HG03135 (cell line): ENCODE data around the gene CITED2.
"Not testable (repeated sequence)": the region's sequence is repeated elsewhere in the genome, so short reads cannot be mapped to it uniquely, and the experiment has no call there.

ENCODE experiments used
- ATAC-seq: cut with Tn5 transposase; IDR thresholded peaks from one replicate; pipeline ENCODE4 v1.9.1; 2021; ENCODE audit warnings: mild to moderate bottlenecking, moderate library complexity; ENCODE audit not compliant: unreplicated experiment

Gene CITED2, protein sequence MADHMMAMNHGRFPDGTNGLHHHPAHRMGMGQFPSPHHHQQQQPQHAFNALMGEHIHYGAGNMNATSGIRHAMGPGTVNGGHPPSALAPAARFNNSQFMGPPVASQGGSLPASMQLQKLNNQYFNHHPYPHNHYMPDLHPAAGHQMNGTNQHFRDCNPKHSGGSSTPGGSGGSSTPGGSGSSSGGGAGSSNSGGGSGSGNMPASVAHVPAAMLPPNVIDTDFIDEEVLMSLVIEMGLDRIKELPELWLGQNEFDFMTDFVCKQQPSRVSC

GRCh38 chr6:139374357-139375225 is at the start of gene CITED2:
Gene CITED2 (minus strand): TSS chr6:139374648. CDS start chr6:139373944, 704 bp downstream.
- peak; percentile 64 for ATAC-seq

- ATAC-seq = no peak
These were observed 48.7 kb upstream of the CITED2 start for GRCh38 chr6:139423037-139423703.

DNA sequence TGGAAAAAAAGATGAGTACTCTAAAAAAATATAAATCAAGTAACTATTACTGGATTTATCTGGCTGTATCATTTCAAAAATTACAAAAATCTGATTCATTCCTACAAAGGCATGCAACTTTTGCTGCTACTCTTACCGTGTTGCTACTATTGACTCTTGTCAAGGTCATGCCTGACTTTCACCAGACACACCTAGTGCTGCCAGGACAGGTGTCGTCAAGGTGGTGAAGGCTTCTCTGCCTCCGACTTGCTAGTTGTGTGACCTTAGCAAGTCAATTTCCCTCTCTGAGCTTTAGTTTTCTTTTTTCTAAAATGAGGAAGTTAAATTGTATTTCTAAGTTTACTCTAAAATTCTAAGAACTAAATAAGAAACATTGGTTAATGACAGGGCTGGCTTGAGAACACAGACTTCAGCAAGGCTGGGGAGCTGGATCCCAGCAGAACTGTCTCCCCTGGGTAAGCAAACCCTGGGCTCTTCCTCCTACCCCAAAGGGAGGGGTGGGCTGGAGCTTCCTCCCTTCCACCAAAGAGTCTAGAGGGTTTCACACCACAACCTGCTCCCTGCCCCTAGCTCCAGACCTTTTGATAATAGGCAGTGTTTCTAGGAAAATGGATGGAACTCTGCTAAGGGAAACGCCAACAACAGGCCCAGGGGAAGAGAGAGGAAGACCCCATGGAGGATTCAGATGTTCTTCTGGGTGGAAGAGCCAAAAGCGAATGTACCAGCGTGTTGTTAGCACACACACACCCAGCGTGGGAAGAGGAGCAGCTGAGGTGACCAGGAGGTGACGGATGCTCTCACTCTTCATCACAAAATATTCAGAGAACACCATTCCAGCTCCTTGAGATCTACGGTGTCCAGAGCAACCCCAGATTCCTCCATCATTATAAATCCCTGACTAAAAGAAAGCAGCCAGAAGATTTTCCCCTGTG is 47.9 kb upstream of the CITED2 start:
- no peak for ATAC-seq

DNA sequence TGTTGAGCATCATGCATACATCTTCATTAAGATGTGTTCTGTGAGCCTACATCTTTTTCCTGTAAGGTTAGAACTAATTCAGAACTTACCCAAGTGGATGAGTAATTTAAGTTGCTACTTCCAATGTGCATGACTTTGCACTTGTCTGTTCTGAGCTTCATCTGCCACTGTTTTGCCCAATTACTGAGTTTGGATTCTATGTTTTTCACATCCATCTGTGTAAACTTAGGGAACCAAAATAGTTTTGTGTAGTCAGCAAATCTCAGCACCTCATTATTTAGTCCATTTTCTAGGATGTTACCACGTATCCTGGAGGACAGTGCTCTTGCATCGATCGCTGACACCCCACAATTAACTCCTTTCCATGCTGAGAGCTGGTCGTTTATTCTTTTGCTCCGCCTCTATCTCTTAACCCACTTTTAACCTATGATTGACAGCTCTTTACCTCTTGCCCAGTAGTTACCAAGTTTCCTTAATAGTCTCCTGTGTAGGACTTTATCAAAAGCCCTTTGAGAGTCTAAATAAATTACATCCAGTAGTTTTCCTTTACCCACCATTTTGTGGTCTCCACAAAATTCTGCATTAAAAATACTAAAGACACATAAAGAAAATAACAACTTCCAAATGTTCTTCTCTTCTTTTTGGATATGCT is 44.2 kb upstream of the CITED2 start:
- ATAC-seq = no peak

DNA sequence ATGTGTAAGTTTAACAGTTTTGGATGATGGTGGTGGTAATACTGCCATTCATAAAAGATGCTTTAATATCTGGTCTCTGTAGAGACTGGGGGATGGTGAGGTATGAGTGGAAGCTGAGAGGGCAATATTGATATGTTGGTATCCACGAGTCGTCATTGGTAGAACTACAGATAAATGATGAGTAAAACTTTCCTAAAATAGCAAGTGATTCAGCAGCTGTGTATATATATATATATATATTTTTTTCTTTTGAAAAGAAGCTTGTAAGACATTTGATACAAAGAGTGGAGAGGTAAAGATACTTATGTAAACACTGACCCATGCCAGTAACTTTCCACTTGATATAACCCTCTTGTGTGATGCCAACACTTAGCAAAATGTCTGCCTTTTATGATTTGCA is 41.7 kb upstream of the CITED2 start:
- no peak for ATAC-seq

GRCh38 chr6:139415365-139415764 is 40.9 kb upstream of the CITED2 start:
- no peak for ATAC-seq

GRCh38 chr6:139412103-139412502 is 37.7 kb upstream of the CITED2 start:
- not testable (repeated sequence) for ATAC-seq

DNA sequence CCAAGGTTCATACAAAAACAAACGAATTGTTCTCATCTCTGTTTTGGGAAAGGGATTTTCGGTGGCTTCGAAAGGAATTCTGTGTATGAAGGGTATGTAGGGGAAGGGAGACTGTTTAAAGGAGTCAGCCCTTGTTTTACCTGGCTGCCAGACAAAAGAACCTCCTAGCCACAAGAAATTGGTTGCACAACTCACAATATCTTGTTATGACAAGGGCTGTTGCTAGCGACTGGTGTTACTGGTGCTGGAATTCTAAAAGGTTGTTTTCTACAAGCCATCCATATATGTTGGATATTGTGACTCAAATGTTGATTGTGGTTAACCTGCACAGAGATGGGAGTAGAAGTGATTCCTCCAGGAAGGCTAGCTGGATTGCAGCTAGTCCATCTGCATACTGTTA is 34.6 kb upstream of the CITED2 start:
- no peak for ATAC-seq

GRCh38 chr6:139407718-139408222 is 33.3 kb upstream of the CITED2 start:
- no peak for ATAC-seq

GRCh38 chr6:139406577-139407343 is 32.3 kb upstream of the CITED2 start:
- ATAC-seq = no peak

GRCh38 chr6:139402876-139403386 is 28.5 kb upstream of the CITED2 start:
- no peak for ATAC-seq

- no peak for ATAC-seq
These were observed 24.2 kb upstream of the CITED2 start for GRCh38 chr6:139398658-139399057.

GRCh38 chr6:139395891-139396301 is 21.4 kb upstream of the CITED2 start:
- no peak for ATAC-seq

DNA sequence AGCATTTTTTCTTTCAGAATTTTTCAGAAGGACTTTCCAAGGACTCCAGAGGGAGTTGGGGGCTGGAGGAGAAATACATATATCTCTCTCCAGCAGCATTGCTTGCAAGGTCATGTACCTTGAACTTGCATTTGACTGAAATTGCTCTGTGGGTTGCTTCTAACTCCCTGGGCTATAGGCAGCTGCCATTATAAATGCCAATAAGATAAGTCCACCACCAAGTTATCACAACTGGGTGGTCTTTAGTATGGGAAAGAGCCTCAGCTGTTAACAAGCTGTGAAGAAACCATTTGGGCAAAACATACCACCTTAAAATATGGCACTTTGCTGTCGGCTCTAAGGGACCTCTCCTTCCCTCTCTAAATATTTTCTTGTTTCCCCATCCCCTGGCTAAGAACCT is 20.9 kb upstream of the CITED2 start:
- no peak for ATAC-seq

DNA sequence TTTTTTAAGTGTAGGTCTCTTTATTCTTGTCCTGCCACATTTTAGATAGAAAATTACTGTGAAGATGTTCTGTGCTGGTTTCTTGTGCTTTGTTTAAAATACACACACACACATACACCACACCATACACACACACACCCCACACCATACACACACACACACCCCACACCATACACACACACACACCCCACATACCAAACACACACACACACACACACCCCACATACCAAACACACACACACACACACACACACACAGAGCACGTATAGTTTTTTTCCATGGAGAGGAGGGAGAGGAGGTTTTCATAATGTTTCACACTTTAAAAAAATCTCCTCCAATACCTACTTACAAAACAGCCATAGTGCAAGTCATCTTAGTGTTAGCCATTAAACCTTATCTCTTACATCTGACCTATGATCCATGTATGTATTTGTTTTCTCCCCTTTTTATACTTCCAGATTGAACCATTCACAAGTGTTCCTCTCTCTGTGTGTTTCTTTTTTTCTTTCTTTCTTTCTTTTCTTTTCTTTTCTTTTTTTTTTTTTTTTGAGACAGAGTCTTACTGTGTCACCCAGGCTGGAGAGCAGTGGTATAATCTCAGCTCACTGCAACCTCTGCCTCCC is 19.7 kb upstream of the CITED2 start:
- ATAC-seq = no peak

DNA sequence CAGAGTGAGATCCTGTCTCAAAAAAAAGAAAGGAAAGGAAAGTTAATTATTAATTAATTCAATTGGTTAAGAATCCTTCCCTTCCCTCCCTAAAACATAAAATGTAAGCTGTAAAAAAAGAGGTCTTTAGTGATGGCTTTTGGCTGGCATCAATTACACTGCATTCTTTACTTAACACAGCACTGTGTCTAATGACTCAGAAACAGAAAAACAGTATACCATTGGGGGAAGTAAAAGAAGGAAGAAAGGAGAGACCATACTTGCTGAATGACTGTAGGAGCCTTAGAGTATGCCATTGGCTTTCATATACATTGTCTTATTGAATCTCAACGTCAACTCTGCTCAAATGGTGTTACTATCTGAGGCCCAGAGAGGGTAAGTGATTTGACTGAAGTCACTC is 18.3 kb upstream of the CITED2 start:
- peak; percentile 93 for ATAC-seq

- ATAC-seq = no peak
These were observed 17.3 kb upstream of the CITED2 start for GRCh38 chr6:139391709-139392108.

GRCh38 chr6:139390447-139390846 is 16.0 kb upstream of the CITED2 start:
- no peak for ATAC-seq
